ENCODE results near the gene ASNSD1.

GRCh38 chr2:189635353-189635752, 25.9 kb upstream of the ASNSD1 start:
- TF ChIP-seq CTCF (IDR thresholded peaks at IDR 0.05) (no peak), ZFX (IDR thresholded peaks at IDR 0.05; ENCODE audit: borderline replicate concordance) (no peak)

Data from 22Rv1 (cell line).